HepG2 (cell line): ENCODE measurements around the gene CYSRT1. TPM values are rescaled to one million over a fixed set of nuclear protein-coding genes. Genes with fewer than 3 reads are reported as not detected.

ENCODE experiments used
- ARNT2 ChIP-seq: sonication (generic); formaldehyde crosslinking; IDR thresholded peaks from 2 replicates; pipeline ENCODE4 v1.8.0; 2022; ENCODE audit warnings: mild to moderate bottlenecking, low read depth, missing genetic modification reagents, moderate library complexity
- CBX5 ChIP-seq: sonication (generic); formaldehyde crosslinking; IDR thresholded peaks from 2 replicates; pipeline ENCODE4 v1.4.0; 2020; ENCODE audit warnings: missing genetic modification reagents, borderline replicate concordance
- DMTF1 ChIP-seq: sonication (generic); formaldehyde crosslinking; IDR thresholded peaks from 2 replicates; pipeline ENCODE4 v1.4.0; 2020; ENCODE audit warnings: mild to moderate bottlenecking, missing genetic modification reagents
- GATA4 ChIP-seq: sonication (generic); IDR thresholded peaks from 2 replicates; pipeline ENCODE4 v1.6.1; 2016; ENCODE audit warnings: antibody characterized with exemption, low read depth, borderline replicate concordance
- JARID2 ChIP-seq: sonication (generic); formaldehyde crosslinking; IDR thresholded peaks from 2 replicates; pipeline ENCODE4 v1.8.1; 2023; ENCODE audit warnings: missing genetic modification reagents, inconsistent platforms; ENCODE audit not compliant: insufficient replicate concordance
- NFIB ChIP-seq: sonication (generic); formaldehyde crosslinking; IDR thresholded peaks from 2 replicates; pipeline ENCODE4 v1.9.0; 2021; ENCODE audit warnings: missing genetic modification reagents, mild to moderate bottlenecking, borderline replicate concordance
- NR3C1 ChIP-seq: sonication (generic); formaldehyde crosslinking; IDR thresholded peaks from 2 replicates; pipeline ENCODE4 v1.4.0; 2020; ENCODE audit warnings: missing genetic modification reagents
- PAXIP1 ChIP-seq: sonication (generic); formaldehyde crosslinking; conservative IDR thresholded peaks from 2 replicates; pipeline ENCODE4 v1.4.0; 2020; ENCODE audit warnings: mild to moderate bottlenecking, missing genetic modification reagents, moderate library complexity
- PITX1 ChIP-seq: sonication (generic); formaldehyde crosslinking; IDR thresholded peaks from 2 replicates; pipeline ENCODE4 v1.5.1; 2020; ENCODE audit warnings: mild to moderate bottlenecking, missing genetic modification reagents
- RFX1 ChIP-seq: fragments of 450-650 bp; IDR thresholded peaks from 2 replicates; pipeline ENCODE4 v1.6.1; 2017
- TBL1XR1 ChIP-seq: fragments of 150-350 bp; IDR thresholded peaks from 2 replicates; pipeline ENCODE4 v1.6.1; 2014; ENCODE audit warnings: borderline replicate concordance, low read length; ENCODE audit not compliant: partially characterized antibody
- YEATS2 ChIP-seq: sonication (generic); formaldehyde crosslinking; IDR thresholded peaks from 2 replicates; pipeline ENCODE4 v1.4.0; 2020; ENCODE audit warnings: missing genetic modification reagents, borderline replicate concordance
- ZBTB26 ChIP-seq: IDR thresholded peaks from 2 replicates; pipeline ENCODE4 v1.6.1; 2016; ENCODE audit warnings: missing compliant biosample characterization, missing genetic modification reagents, borderline replicate concordance
- ZNF484 ChIP-seq: sonication (generic); formaldehyde crosslinking; IDR thresholded peaks from 2 replicates; pipeline ENCODE4 v1.5.1; 2020; ENCODE audit warnings: mild to moderate bottlenecking, low read depth, missing genetic modification reagents, borderline replicate concordance
- ZNF770 ChIP-seq: sonication (generic); formaldehyde crosslinking; IDR thresholded peaks from 2 replicates; pipeline ENCODE4 v1.5.0; 2020; ENCODE audit warnings: mild to moderate bottlenecking, missing genetic modification reagents
- polyA plus RNA-seq, 8 experiments: library from polyadenylated mRNA; depleted of rRNA in 3 of 8; stranded (reverse) in 7 of 8; unstranded in 1 of 8; fragments of >200 nt; fragmentation: Illumina TruSeq in 4 of 8; extraction: Trizol in 4 of 8; gene quantifications; 2 replicates each; pipeline versions ENCODE4 v1.2.1 to v1.2.3, GENCODE V29; 2011 to 2016; ENCODE audit warnings: low read depth in 4 of 8, missing spikeins in 1 of 8, mixed read lengths in 1 of 8; ENCODE audit not compliant: insufficient read depth in 1 of 8
- total RNA-seq, 5 experiments: library from RNA; depleted of rRNA; stranded (reverse); fragments of >200 nt; fragmentation: Illumina TruSeq; extraction: Trizol; gene quantifications; 2 replicates each; pipeline ENCODE4 v1.2.3, GENCODE V29; 2016; ENCODE audit warnings: low read depth in 1 of 5

CYSRT1 gene
- total and polyA plus RNA-seq, 2 of the 13 experiments (the other 11 are each of a cell fraction or from before 2014, with no cell fraction given), result 1.5 to 2.1 TPM

- TF ChIP-seq PAXIP1 (CRISPR knock-in tag) (peak; percentile 76), PITX1 (CRISPR knock-in tag) (no peak; the same call in 1 of the 2 replicates), DMTF1 (CRISPR knock-in tag) (0 out of 2 replicates have a peak, but pooled peaks have one; percentile 69), NR3C1 (CRISPR knock-in tag) (no peak), JARID2 (CRISPR knock-in tag) (no peak), NFIB (CRISPR knock-in tag) (no peak), ZNF484 (CRISPR knock-in tag) (no peak), ZNF770 (CRISPR knock-in tag) (peak; percentile 48), GATA4 (no peak), RFX1 (no peak), ARNT2 (no peak; the same call in 1 of the 2 replicates), YEATS2 (CRISPR knock-in tag) (no peak), TBL1XR1 (no peak), CBX5 (no peak; the same call in 1 of the 2 replicates), ZBTB26 (CRISPR knock-in tag) (no peak)
These were observed 5.1 kb downstream of the CYSRT1 start (continued) for GRCh38 chr9:137229903-137230704.
